Lower leg skin (tissue), 4 donors: ENCODE measurements around the gene TBC1D22A. TPM values are rescaled to one million over a fixed set of nuclear protein-coding genes. Genes with fewer than 3 reads are reported as not detected.
"Not testable (repeated sequence)": the region's sequence is repeated elsewhere in the genome, so short reads cannot be mapped to it uniquely, and the experiment has no call there.

Experiments
- DNase-seq, 2 donors: peaks; one replicate each; pipeline ENCODE4 v3.0.0-alpha.2; 2019; ENCODE audit warnings: low spot score in 2 of 2
- H3K4me3 ChIP-seq: fragments of 200-600 bp; sonication (generic); 2 replicates; pipeline ENCODE4 v1.5.1; 2017; ENCODE audit warnings: mild to moderate bottlenecking, low read depth; ENCODE audit not compliant: poor library complexity, severe bottlenecking
- CTCF ChIP-seq, 3 donors: fragments of 450-650 bp; IDR thresholded peaks; one replicate each; pipeline ENCODE4 v1.5.1; 2016; ENCODE audit warnings: antibody characterized with exemption in 3 of 3, mild to moderate bottlenecking in 3 of 3, moderate library complexity in 2 of 3
- POLR2A ChIP-seq, 2 donors: fragments of 450-650 bp; IDR thresholded peaks; one replicate each; pipeline ENCODE4 v1.6.1; 2016 to 2017; ENCODE audit warnings: antibody characterized with exemption in 2 of 2, mild to moderate bottlenecking in 1 of 2, moderate library complexity in 1 of 2
- WGBS, 2 donors: methylation state at CpG; one replicate each; pipeline ENCODE4 v1.1.5; 2018; 5-methylcytosine and 5-hydroxymethylcytosine counted together
- intact Hi-C: fragments of 100-400 bp; cut with DNase I; formaldehyde crosslinking; loops from one replicate; pipeline ENCODE4 v1.15.0; 2023; ENCODE audit warnings: low total_unique reads
- total RNA-seq, 4 donors: library from RNA; depleted of rRNA; stranded (reverse); fragments of >200 nt; gene quantifications; one replicate each; pipeline ENCODE4 v1.1.0, GENCODE V29; 2016

Gene TBC1D22A
- total RNA-seq, 4 donors from 2014 or later, result 21.8 to 32.3 (median 31.6) TPM

DNA sequence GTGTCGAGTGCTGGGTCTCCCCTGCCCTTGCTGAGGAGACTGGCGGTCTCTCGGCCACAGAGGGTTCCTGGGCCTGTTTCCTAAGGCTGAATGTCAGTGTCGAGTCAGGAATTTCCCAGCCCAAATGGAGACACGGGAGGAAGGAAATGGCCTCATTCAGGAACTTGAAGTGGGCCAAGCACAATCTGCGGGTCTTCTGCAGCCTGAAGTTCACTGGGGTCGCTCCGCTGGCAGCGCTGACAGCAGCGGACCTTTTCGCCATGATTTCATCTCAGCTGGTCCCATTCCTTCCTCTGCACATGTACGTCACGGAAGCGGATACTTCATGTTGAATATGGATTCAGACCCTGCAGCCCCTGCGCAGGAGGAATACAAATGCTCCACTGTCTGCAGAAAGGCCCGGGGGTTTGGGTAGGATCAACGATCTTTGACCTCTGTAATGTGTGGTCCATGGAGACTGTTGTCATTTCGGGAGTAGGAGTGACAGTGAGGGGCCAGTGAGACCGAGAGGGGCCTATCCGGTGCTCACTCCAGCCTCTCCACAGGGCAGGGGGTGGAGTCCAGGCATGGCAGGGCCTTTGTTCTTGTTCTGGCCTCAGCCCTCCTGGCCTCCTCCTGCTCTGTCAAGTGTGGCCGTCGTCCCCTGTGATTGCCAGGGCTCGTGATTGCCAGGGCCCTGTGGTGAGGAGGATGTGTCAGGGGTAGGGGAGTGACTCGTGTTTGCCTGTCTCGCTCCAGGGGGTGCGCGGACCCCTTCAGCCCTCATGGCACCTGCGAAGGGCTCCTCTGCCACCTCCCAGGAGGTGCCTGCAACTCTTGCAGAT, 402.3 kb downstream of the TBC1D22A start:
- peak in 1 of 2 donors; percentile 68 for DNase-seq
- 82 to 84% methylated on average over 21 to 28 of the region's 28 CpGs for WGBS, 2 donors
- H3K4me3 ChIP-seq, result no peak overlapping the region
- intact Hi-C loops, result no loop called here
- TF ChIP-seq POLR2A (IDR thresholded peaks at IDR 0.05), result no peak
- TF ChIP-seq CTCF (IDR thresholded peaks at IDR 0.05), result no peak

- WGBS, 2 donors, result 91 to 93% methylated on average over 22 to 25 of the region's 25 CpGs
- DNase-seq, result peak in 1 of 2 donors; percentile 81
- intact Hi-C loops, result no loop called here
- no peak overlapping the region for H3K4me3 ChIP-seq
- TF ChIP-seq CTCF (IDR thresholded peaks at IDR 0.05) (no peak), POLR2A (IDR thresholded peaks at IDR 0.05) (no peak)
Measured at GRCh38 chr22:47165338-47166032, 403.0 kb downstream of the TBC1D22A start.

GRCh38 chr22:47166033-47166404, 403.6 kb downstream of the TBC1D22A start:
- no peak overlapping the region for H3K4me3 ChIP-seq
- intact Hi-C loops, result no loop called here
- peak in 1 of 2 donors; percentile 49 for DNase-seq
- WGBS, 2 donors, result 92 to 96% methylated on average over 5 of the region's 5 CpGs
- TF ChIP-seq POLR2A (IDR thresholded peaks at IDR 0.05) (no peak), CTCF (IDR thresholded peaks at IDR 0.05) (no peak)

- TF ChIP-seq CTCF (IDR thresholded peaks at IDR 0.05) (no peak), POLR2A (IDR thresholded peaks at IDR 0.05) (no peak)
- 92% methylated on average over 10 of the region's 10 CpGs for WGBS, 2 donors
- intact Hi-C loops, result no loop called here
- H3K4me3 ChIP-seq, result no peak overlapping the region
- peak in 1 of 2 donors; percentile 59 for DNase-seq
Measured at GRCh38 chr22:47166446-47167016, 404.1 kb downstream of the TBC1D22A start.

GRCh38 chr22:47167056-47167455, 404.6 kb downstream of the TBC1D22A start:
- intact Hi-C loops, result no loop called here
- peak in 1 of 2 donors; percentile 61 for DNase-seq
- TF ChIP-seq POLR2A (IDR thresholded peaks at IDR 0.05) (no peak), CTCF (IDR thresholded peaks at IDR 0.05) (no peak)
- 92 to 96% methylated on average over 10 of the region's 10 CpGs for WGBS, 2 donors
- no peak overlapping the region for H3K4me3 ChIP-seq

DNA sequence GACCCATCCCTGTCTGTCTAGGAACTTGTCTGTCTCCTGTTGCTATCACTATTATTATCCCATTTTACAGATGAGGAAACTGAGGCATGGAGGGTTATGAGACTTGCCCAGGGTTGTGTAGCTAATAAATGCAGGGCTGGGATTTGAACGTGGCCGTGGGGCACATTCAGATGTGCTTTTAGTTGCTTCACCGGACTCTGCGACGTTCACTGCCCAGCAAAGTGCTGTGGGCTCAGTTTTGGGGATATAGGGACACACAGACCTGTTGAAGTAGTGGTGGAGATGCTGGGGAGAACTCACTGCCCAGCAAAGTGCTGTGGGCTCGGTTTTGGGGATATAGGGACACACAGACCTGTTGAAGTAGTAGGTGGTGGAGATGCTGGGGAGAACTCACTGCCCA, 405.5 kb downstream of the TBC1D22A start:
- H3K4me3 ChIP-seq, intact Hi-C loops: not testable (repeated sequence)
- DNase-seq, result peak in 1 of 2 donors; percentile 78
- 94 to 97% methylated on average over 6 of the region's 6 CpGs for WGBS, 2 donors
